Neural cell (in vitro differentiated cells): ENCODE results near the gene D2HGDH.

Source experiments
- CTCF ChIP-seq: fragments of 450-650 bp; IDR thresholded peaks from 2 replicates; pipeline ENCODE4 v1.5.1; 2014; ENCODE audit warnings: antibody characterized with exemption, mild to moderate bottlenecking, moderate library complexity; ENCODE audit not compliant: poor library complexity, severe bottlenecking
- EP300 ChIP-seq: fragments of 450-650 bp; conservative IDR thresholded peaks from 2 replicates; pipeline ENCODE4 v1.6.1; 2014; ENCODE audit warnings: antibody characterized with exemption, mild to moderate bottlenecking, moderate library complexity; ENCODE audit not compliant: poor library complexity, severe bottlenecking
- EZH2 ChIP-seq: fragments of 200-600, 300-800 bp; shearing (Covaris generic), sonication (generic); IDR thresholded peaks from 2 replicates; pipeline ENCODE4 v1.6.1; 2014; ENCODE audit warnings: antibody characterized with exemption, low read length, borderline replicate concordance, mild to moderate bottlenecking; ENCODE audit not compliant: insufficient read depth, poor library complexity, severe bottlenecking
- MXI1 ChIP-seq: fragments of 450-650 bp; conservative IDR thresholded peaks from 2 replicates; pipeline ENCODE4 v1.6.1; 2014; ENCODE audit warnings: antibody characterized with exemption, mild to moderate bottlenecking; ENCODE audit not compliant: poor library complexity, severe bottlenecking
- POLR2AphosphoS5 ChIP-seq: IDR thresholded peaks from 2 replicates; pipeline ENCODE4 v1.6.1; 2012
- RAD21 ChIP-seq: fragments of 450-650 bp; conservative IDR thresholded peaks from 2 replicates; pipeline ENCODE4 v1.6.1; 2014; ENCODE audit warnings: antibody characterized with exemption, mild to moderate bottlenecking, moderate library complexity
- REST ChIP-seq: IDR thresholded peaks from 2 replicates; pipeline ENCODE4 v1.6.1; 2012; ENCODE audit warnings: borderline replicate concordance
- SMC3 ChIP-seq: fragments of 450-650 bp; conservative IDR thresholded peaks from 2 replicates; pipeline ENCODE4 v1.6.1; 2014; ENCODE audit warnings: antibody characterized with exemption, mild to moderate bottlenecking, moderate library complexity; ENCODE audit not compliant: poor library complexity
- TAF1 ChIP-seq: IDR thresholded peaks from 2 replicates; pipeline ENCODE4 v1.6.1; 2012; ENCODE audit warnings: low read depth

GRCh38 chr2:241744028-241744754 lies 9.8 kb downstream of the D2HGDH start:
- no peak for TF ChIP-seq MXI1
- no peak for TF ChIP-seq EZH2
- no peak for TF ChIP-seq EP300
- no peak for TF ChIP-seq TAF1
- TF ChIP-seq CTCF: no peak
- TF ChIP-seq POLR2AphosphoS5: no peak
- no peak for TF ChIP-seq RAD21
- TF ChIP-seq SMC3: no peak
- no peak for TF ChIP-seq REST
